ENCODE data around the gene TAOK2.

The TAOK2 gene

DNA sequence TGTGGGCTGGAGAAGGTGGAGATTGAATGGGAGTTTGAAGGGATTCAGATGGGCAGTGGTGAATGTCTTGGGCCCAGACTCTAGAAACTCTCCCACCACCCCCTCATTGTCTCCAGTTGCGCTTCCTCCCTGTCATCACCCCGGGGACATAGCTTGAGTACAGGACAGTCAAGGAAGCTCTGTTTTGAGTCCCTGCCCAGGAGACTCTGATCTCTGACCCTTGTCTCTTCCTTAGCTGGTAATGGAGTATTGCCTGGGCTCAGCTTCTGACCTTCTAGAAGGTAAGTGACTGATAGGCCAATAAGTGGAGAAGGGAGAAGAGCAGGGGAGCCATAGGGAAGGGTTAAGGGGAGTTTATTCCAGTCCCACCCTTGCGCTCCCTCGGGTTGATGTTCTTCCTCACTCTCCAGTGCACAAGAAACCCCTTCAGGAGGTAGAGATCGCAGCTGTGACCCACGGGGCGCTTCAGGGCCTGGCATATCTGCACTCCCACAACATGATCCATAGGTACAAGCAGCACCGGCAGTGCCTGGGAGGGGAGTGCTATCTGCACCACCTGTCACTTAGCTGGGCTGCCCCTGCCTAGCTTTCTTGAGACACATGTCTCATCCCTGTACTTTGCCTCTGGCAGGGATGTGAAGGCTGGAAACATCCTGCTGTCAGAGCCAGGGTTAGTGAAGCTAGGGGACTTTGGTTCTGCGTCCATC is 5.0 kb downstream of the TAOK2 start:
- Histone ChIP-seq H3K79me2 (ENCODE audit: control insufficient read depth, low read length) (peaks cover 45% of the 10 kb centered on the region), H3K9me2 (replicated peaks; ENCODE audit: control insufficient read depth, low read length) (no peaks in the 10 kb centered on the region), H3K9me3 (ENCODE audit: control insufficient read depth, insufficient read depth, low read length) (no peaks in the 10 kb centered on the region), H3K4me1 (ENCODE audit: control insufficient read depth, low read length) (peaks cover 23% of the 10 kb centered on the region), H3K27me3 (ENCODE audit: control insufficient read depth, low read length) (no peaks in the 10 kb centered on the region), H3K4me3 (ENCODE audit: low read length) (no peak overlapping the region), H3K36me3 (ENCODE audit: control insufficient read depth, low read length) (peaks cover 87% of the 10 kb centered on the region), H3K27ac (ENCODE audit: low read depth, low read length) (no peak overlapping the region), H4K20me1 (ENCODE audit: control insufficient read depth, insufficient read depth, low read depth, low read length) (peaks cover 10% of the 10 kb centered on the region), H3F3A (ENCODE audit: control insufficient read depth, insufficient read depth) (no peaks in the 10 kb centered on the region), H3K4me2 (ENCODE audit: low read length) (no peak overlapping the region)
- no peak for TF ChIP-seq EZH2phosphoT487 (IDR thresholded peaks at IDR 0.05; ENCODE audit: borderline replicate concordance, low read length)
- TF ChIP-seq, protein P1, sequence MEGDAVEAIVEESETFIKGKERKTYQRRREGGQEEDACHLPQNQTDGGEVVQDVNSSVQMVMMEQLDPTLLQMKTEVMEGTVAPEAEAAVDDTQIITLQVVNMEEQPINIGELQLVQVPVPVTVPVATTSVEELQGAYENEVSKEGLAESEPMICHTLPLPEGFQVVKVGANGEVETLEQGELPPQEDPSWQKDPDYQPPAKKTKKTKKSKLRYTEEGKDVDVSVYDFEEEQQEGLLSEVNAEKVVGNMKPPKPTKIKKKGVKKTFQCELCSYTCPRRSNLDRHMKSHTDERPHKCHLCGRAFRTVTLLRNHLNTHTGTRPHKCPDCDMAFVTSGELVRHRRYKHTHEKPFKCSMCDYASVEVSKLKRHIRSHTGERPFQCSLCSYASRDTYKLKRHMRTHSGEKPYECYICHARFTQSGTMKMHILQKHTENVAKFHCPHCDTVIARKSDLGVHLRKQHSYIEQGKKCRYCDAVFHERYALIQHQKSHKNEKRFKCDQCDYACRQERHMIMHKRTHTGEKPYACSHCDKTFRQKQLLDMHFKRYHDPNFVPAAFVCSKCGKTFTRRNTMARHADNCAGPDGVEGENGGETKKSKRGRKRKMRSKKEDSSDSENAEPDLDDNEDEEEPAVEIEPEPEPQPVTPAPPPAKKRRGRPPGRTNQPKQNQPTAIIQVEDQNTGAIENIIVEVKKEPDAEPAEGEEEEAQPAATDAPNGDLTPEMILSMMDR (IDR thresholded peaks at IDR 0.05; ENCODE audit: low read depth, low read length, poor library complexity, severe bottlenecking) = no peak

DNA sequence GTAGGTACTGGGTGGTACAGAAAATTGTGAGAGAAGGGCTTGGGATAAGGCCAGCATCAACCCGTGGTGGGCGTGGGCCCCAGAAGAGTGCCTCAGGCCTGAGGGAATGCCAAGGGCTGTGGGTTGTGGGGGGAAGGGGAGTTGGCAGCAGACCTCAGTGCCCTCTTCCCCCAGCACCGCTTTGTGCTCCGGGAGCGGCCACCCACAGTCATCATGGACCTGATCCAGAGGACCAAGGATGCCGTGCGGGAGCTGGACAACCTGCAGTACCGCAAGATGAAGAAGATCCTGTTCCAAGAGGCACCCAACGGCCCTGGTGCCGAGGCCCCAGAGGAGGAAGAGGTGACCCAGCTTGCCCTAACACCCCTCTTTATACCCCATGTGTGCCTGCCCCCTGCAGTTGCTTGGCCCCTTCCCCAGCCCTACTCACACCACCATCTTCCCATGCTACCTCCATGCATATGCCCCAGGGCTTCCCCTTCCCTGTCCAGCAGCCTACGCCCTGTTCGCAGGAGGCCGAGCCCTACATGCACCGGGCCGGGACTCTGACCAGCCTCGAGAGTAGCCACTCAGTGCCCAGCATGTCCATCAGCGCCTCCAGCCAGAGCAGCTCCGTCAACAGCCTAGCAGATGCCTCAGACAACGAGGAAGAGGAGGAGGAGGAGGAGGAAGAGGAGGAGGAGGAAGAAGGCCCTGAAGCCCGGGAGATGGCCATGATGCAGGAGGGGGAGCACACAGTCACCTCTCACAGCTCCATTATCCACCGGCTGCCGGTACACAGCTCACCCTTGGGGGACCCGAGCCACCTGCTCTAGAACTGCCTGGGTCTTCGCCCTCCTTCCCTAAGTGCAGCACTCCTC is 9.1 kb downstream of the TAOK2 start:
- H3F3A ChIP-seq (ENCODE audit: control insufficient read depth, insufficient read depth) = no peaks in the 10 kb centered on the region
- H3K4me1 ChIP-seq (ENCODE audit: control insufficient read depth, low read length) = no peaks in the 10 kb centered on the region
- H3K9me3 ChIP-seq (ENCODE audit: control insufficient read depth, insufficient read depth, low read length) = no peaks in the 10 kb centered on the region
- H3K4me3 ChIP-seq (ENCODE audit: low read length) = no peak overlapping the region
- H3K9me2 ChIP-seq (replicated peaks; ENCODE audit: control insufficient read depth, low read length) = no peaks in the 10 kb centered on the region
- no peak overlapping the region for H3K4me2 ChIP-seq (ENCODE audit: low read length)
- H3K36me3 ChIP-seq (ENCODE audit: control insufficient read depth, low read length) = peaks cover 100% of the 10 kb centered on the region
- TF ChIP-seq, protein P1 (IDR thresholded peaks at IDR 0.05; ENCODE audit: low read depth, low read length, poor library complexity, severe bottlenecking) = no peak
- TF ChIP-seq EZH2phosphoT487 (IDR thresholded peaks at IDR 0.05; ENCODE audit: borderline replicate concordance, low read length) = no peak
- H3K27ac ChIP-seq (ENCODE audit: low read depth, low read length) = no peak overlapping the region
- H3K27me3 ChIP-seq (ENCODE audit: control insufficient read depth, low read length) = no peaks in the 10 kb centered on the region
- H3K79me2 ChIP-seq (ENCODE audit: control insufficient read depth, low read length) = peaks cover 4% of the 10 kb centered on the region
- H4K20me1 ChIP-seq (ENCODE audit: control insufficient read depth, insufficient read depth, low read depth, low read length) = no peaks in the 10 kb centered on the region

DNA sequence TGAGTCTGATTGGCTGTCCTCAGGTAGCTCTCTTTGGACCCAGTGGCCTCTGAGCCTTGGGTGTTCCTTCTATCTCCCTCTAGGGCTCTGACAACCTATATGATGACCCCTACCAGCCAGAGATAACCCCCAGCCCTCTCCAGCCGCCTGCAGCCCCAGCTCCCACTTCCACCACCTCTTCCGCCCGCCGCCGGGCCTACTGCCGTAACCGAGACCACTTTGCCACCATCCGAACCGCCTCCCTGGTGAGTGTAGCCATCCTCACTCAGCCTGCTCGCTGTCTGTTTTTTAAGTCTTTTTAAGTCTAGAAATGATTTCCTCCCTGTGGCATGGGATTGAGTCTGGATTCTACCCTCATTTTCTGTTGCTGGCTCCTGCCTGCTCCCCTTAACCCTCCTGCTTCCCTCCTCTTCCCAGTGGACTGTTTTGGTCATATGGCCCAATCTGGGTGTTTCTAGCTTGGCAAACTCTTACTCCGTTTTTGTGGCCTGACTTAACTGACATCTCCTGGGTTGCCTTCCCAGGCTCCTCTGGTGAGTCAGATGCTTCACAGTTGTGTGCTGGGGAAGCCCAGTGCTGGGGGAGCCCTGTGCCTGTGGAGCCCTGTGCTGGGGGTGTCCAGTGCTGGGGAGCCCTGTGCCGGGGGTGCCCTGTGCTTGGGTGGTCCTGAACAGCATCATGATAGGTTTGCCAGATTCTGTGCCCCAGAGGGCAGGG is 9.9 kb downstream of the TAOK2 start:
- no peak for TF ChIP-seq EZH2phosphoT487 (IDR thresholded peaks at IDR 0.05; ENCODE audit: borderline replicate concordance, low read length)
- TF ChIP-seq, protein P1 (IDR thresholded peaks at IDR 0.05; ENCODE audit: low read depth, low read length, poor library complexity, severe bottlenecking) = no peak
- Histone ChIP-seq H3F3A (ENCODE audit: control insufficient read depth, insufficient read depth) (no peaks in the 10 kb centered on the region), H3K27ac (ENCODE audit: low read depth, low read length) (no peak overlapping the region), H3K27me3 (ENCODE audit: control insufficient read depth, low read length) (no peaks in the 10 kb centered on the region), H4K20me1 (ENCODE audit: control insufficient read depth, insufficient read depth, low read depth, low read length) (no peaks in the 10 kb centered on the region), H3K9me3 (ENCODE audit: control insufficient read depth, insufficient read depth, low read length) (no peaks in the 10 kb centered on the region), H3K4me2 (ENCODE audit: low read length) (no peak overlapping the region), H3K4me3 (ENCODE audit: low read length) (no peak overlapping the region), H3K36me3 (ENCODE audit: control insufficient read depth, low read length) (peaks cover 99% of the 10 kb centered on the region), H3K9me2 (replicated peaks; ENCODE audit: control insufficient read depth, low read length) (no peaks in the 10 kb centered on the region), H3K79me2 (ENCODE audit: control insufficient read depth, low read length) (no peaks in the 10 kb centered on the region; the same call in 1 of the 2 replicates), H3K4me1 (ENCODE audit: control insufficient read depth, low read length) (no peaks in the 10 kb centered on the region)

All from DOHH2 (cell line).